SIG-M5 (cell line): ENCODE measurements around the gene NPC1L1.
"Not testable (repeated sequence)": the region's sequence is repeated elsewhere in the genome, so short reads cannot be mapped to it uniquely, and the experiment has no call there.

Source experiments
- DNase-seq: peaks from one replicate; lab custom pipeline; 2025; lab: John Stamatoyannopoulos, UW

NPC1L1 gene

GRCh38 chr7:44564606-44565005 lies 23.5 kb upstream of the NPC1L1 start:
- DNase-seq = no peak

GRCh38 chr7:44563171-44563679 lies 22.1 kb upstream of the NPC1L1 start:
- DNase-seq = no peak

- not testable (repeated sequence) for DNase-seq
Observed at GRCh38 chr7:44562622-44562962, 21.5 kb upstream of the NPC1L1 start.

- no peak for DNase-seq
Observed at GRCh38 chr7:44561962-44562621, 21.0 kb upstream of the NPC1L1 start.

- no peak for DNase-seq
Observed at GRCh38 chr7:44561481-44561880, 20.4 kb upstream of the NPC1L1 start.

- no peak for DNase-seq
Observed at GRCh38 chr7:44559485-44559884, 18.4 kb upstream of the NPC1L1 start.

- DNase-seq = no peak
Observed at GRCh38 chr7:44557485-44557884, 16.4 kb upstream of the NPC1L1 start.

- no peak for DNase-seq
Observed at GRCh38 chr7:44555350-44555749, 14.2 kb upstream of the NPC1L1 start.

- not testable (repeated sequence) for DNase-seq
Observed at GRCh38 chr7:44552473-44553005, 11.4 kb upstream of the NPC1L1 start.

- no peak for DNase-seq
Observed at GRCh38 chr7:44549457-44549856, 8.3 kb upstream of the NPC1L1 start.

- no peak for DNase-seq
Observed at GRCh38 chr7:44548893-44549292, 7.8 kb upstream of the NPC1L1 start.

- DNase-seq = no peak
Observed at GRCh38 chr7:44547536-44548231, 6.6 kb upstream of the NPC1L1 start.

- no peak for DNase-seq
Observed at GRCh38 chr7:44541876-44542610, 913 bp upstream of the NPC1L1 start.

- no peak for DNase-seq
Observed at GRCh38 chr7:44540592-44541027, 520 bp downstream of the NPC1L1 start.

GRCh38 chr7:44539669-44540506 lies 1.2 kb downstream of the NPC1L1 start:
- no peak for DNase-seq

- DNase-seq = no peak
Observed at GRCh38 chr7:44538798-44539668, 2.1 kb downstream of the NPC1L1 start.

GRCh38 chr7:44538093-44538797 lies 2.9 kb downstream of the NPC1L1 start:
- DNase-seq = no peak

- no peak for DNase-seq
Observed at GRCh38 chr7:44537442-44537841, 3.7 kb downstream of the NPC1L1 start.

GRCh38 chr7:44536090-44536489 lies 5.0 kb downstream of the NPC1L1 start:
- DNase-seq = no peak
